Measurements from ENCODE around the gene AMZ1.

Gene AMZ1

DNA sequence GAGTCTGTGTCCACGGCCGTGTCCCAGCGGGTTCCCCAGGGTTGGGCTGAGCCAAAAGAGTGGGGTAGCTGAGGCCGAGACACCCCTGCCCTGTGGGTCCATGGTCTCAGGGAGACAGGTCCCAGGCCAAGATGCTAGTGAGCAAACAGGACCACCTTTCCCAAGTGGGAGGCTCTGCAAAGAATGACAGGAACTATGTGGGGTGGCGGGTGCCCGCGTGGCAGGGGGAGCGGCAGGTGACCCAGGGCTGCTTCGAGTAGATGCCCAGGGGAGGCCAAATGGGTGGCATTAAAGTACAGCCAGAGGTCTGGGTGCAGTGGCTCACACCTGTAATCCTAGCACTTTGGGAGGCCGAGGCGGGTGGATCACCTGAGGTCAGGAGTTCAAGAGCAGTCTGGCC is 38.0 kb upstream of the AMZ1 start:
- DNase-seq (no peak), ATAC-seq (ENCODE audit: insufficient read depth, low read depth) (no peak)
- Histone ChIP-seq H3K27ac (ENCODE audit: low read length) (no peak overlapping the region), H4K20me1 (ENCODE audit: insufficient read depth, low read length) (peaks cover 57% of the 10 kb centered on the region), H3K79me2 (ENCODE audit: insufficient read depth, low read length) (peaks cover 16% of the 10 kb centered on the region), H2AFZ (ENCODE audit: low read depth, low read length) (no peak overlapping the region), H3K9ac (ENCODE audit: low read depth, low read length) (no peak overlapping the region), H3K27me3 (ENCODE audit: insufficient read depth, low read length, poor library complexity) (no peaks in the 10 kb centered on the region), H3K4me2 (ENCODE audit: insufficient read depth, low read length) (no peak overlapping the region), H3K9me3 (ENCODE audit: insufficient read depth, low read length, severe bottlenecking) (no peaks in the 10 kb centered on the region), H3K36me3 (ENCODE audit: insufficient read depth, low read length) (peaks cover 73% of the 10 kb centered on the region), H3K4me3 (ENCODE audit: low read depth in 1 of 2, low read length in 2 of 2) (no peak overlapping the region), H3K4me1 (ENCODE audit: insufficient read depth, low read length) (peaks cover 9% of the 10 kb centered on the region)
- no peak for TF ChIP-seq EZH2 (IDR thresholded peaks at IDR 0.05; ENCODE audit: borderline replicate concordance, low read depth, low read length, severe bottlenecking)
- TF ChIP-seq, protein P1, sequence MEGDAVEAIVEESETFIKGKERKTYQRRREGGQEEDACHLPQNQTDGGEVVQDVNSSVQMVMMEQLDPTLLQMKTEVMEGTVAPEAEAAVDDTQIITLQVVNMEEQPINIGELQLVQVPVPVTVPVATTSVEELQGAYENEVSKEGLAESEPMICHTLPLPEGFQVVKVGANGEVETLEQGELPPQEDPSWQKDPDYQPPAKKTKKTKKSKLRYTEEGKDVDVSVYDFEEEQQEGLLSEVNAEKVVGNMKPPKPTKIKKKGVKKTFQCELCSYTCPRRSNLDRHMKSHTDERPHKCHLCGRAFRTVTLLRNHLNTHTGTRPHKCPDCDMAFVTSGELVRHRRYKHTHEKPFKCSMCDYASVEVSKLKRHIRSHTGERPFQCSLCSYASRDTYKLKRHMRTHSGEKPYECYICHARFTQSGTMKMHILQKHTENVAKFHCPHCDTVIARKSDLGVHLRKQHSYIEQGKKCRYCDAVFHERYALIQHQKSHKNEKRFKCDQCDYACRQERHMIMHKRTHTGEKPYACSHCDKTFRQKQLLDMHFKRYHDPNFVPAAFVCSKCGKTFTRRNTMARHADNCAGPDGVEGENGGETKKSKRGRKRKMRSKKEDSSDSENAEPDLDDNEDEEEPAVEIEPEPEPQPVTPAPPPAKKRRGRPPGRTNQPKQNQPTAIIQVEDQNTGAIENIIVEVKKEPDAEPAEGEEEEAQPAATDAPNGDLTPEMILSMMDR (IDR thresholded peaks at IDR 0.05; ENCODE audit: borderline replicate concordance, extremely low read depth, low read length, poor library complexity, severe bottlenecking) = no peak

- Histone ChIP-seq H3K4me3 (ENCODE audit: low read depth in 1 of 2, low read length in 2 of 2) (no peak overlapping the region), H3K36me3 (ENCODE audit: insufficient read depth, low read length) (peaks cover 74% of the 10 kb centered on the region), H3K4me2 (ENCODE audit: insufficient read depth, low read length) (no peak overlapping the region), H3K9me3 (ENCODE audit: insufficient read depth, low read length, severe bottlenecking) (no peaks in the 10 kb centered on the region), H3K27me3 (ENCODE audit: insufficient read depth, low read length, poor library complexity) (no peaks in the 10 kb centered on the region), H3K27ac (ENCODE audit: low read length) (no peak overlapping the region), H4K20me1 (ENCODE audit: insufficient read depth, low read length) (peaks cover 52% of the 10 kb centered on the region), H3K79me2 (ENCODE audit: insufficient read depth, low read length) (peaks cover 11% of the 10 kb centered on the region), H3K4me1 (ENCODE audit: insufficient read depth, low read length) (peaks cover 4% of the 10 kb centered on the region), H2AFZ (ENCODE audit: low read depth, low read length) (no peak overlapping the region), H3K9ac (ENCODE audit: low read depth, low read length) (no peak overlapping the region)
- DNase-seq (no peak), ATAC-seq (ENCODE audit: insufficient read depth, low read depth) (no peak)
- no peak for TF ChIP-seq EZH2 (IDR thresholded peaks at IDR 0.05; ENCODE audit: borderline replicate concordance, low read depth, low read length, severe bottlenecking)
- TF ChIP-seq, protein P1 (IDR thresholded peaks at IDR 0.05; ENCODE audit: borderline replicate concordance, extremely low read depth, low read length, poor library complexity, severe bottlenecking) = no peak
Measured at GRCh38 chr7:2650451-2650850, 37.6 kb upstream of the AMZ1 start.

DNA sequence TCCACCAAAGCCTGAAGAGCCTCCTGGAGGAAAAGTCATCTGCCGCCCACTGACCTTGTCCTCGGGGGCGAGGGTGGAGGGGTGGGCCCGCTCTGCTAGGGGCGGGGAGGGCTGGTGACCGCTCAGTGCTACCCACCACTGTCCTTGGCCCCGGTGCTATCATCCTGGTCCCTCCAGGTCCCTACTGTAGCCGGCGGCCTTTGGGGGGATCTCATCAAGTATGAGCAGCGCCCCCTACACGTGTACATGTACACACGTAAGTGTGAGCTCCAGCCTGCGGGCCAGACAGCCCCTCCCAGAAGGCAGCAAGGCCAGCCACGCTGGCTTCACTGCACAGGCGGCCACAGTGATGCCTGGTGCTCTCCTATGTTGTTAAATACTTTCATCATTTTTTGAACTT is 36.7 kb upstream of the AMZ1 start:
- Histone ChIP-seq H3K36me3 (ENCODE audit: insufficient read depth, low read length) (peaks cover 76% of the 10 kb centered on the region), H3K27ac (ENCODE audit: low read length) (no peak overlapping the region), H3K4me2 (ENCODE audit: insufficient read depth, low read length) (no peak overlapping the region), H2AFZ (ENCODE audit: low read depth, low read length) (no peak overlapping the region), H3K4me1 (ENCODE audit: insufficient read depth, low read length) (no peaks in the 10 kb centered on the region), H3K4me3 (ENCODE audit: low read depth in 1 of 2, low read length in 2 of 2) (no peak overlapping the region), H3K9ac (ENCODE audit: low read depth, low read length) (no peak overlapping the region), H3K27me3 (ENCODE audit: insufficient read depth, low read length, poor library complexity) (no peaks in the 10 kb centered on the region), H4K20me1 (ENCODE audit: insufficient read depth, low read length) (peaks cover 46% of the 10 kb centered on the region), H3K79me2 (ENCODE audit: insufficient read depth, low read length) (peaks cover 5% of the 10 kb centered on the region), H3K9me3 (ENCODE audit: insufficient read depth, low read length, severe bottlenecking) (no peaks in the 10 kb centered on the region)
- TF ChIP-seq, protein P1 (IDR thresholded peaks at IDR 0.05; ENCODE audit: borderline replicate concordance, extremely low read depth, low read length, poor library complexity, severe bottlenecking) = peak; percentile 5
- no peak for TF ChIP-seq EZH2 (IDR thresholded peaks at IDR 0.05; ENCODE audit: borderline replicate concordance, low read depth, low read length, severe bottlenecking)
- DNase-seq = no peak
- ATAC-seq (ENCODE audit: insufficient read depth, low read depth) = no peak
